GM12891 (cell line): Measurements from ENCODE around the gene BBS10.

Source experiments
- DNase-seq: peaks from one replicate; pipeline ENCODE4 v3.0.0; 2011; ENCODE audit warnings: low spot score; ENCODE audit not compliant: insufficient read length
- FAIRE-seq: peaks from 2 replicates; lab custom pipeline; 2011; peaks lifted over from hg19 to GRCh38; lab: Jason Lieb, UNC
- PAX5 ChIP-seq: IDR thresholded peaks from 2 replicates; pipeline ENCODE4 v1.6.1; 2011; ENCODE audit warnings: low read length, moderate library complexity, mild to moderate bottlenecking; ENCODE audit not compliant: insufficient read depth, severe bottlenecking
- POLR2A ChIP-seq: IDR thresholded peaks from 2 replicates; pipeline ENCODE4 v1.6.1; 2011; ENCODE audit warnings: low read depth, low read length, control low read depth
- POLR2AphosphoS5 ChIP-seq: IDR thresholded peaks from 2 replicates; pipeline ENCODE4 v1.6.1; 2011; ENCODE audit warnings: low read depth, low read length, control low read depth
- POU2F2 ChIP-seq: IDR thresholded peaks from 2 replicates; pipeline ENCODE4 v1.6.1; 2011; ENCODE audit warnings: low read depth, mild to moderate bottlenecking, control low read depth, low read length, moderate library complexity
- SPI1 ChIP-seq: IDR thresholded peaks from 2 replicates; pipeline ENCODE4 v1.6.1; 2011; ENCODE audit warnings: low read depth, low read length, control low read depth
- TAF1 ChIP-seq: IDR thresholded peaks from 2 replicates; pipeline ENCODE4 v1.6.1; 2011; ENCODE audit warnings: low read depth, low read length, control low read depth

BBS10 gene

GRCh38 chr12:76313299-76313698 is 34.9 kb downstream of the BBS10 start:
- TF ChIP-seq POLR2A = no peak
- TF ChIP-seq SPI1 = no peak
- TF ChIP-seq TAF1 = no peak
- TF ChIP-seq POLR2AphosphoS5 = no peak
- no peak for TF ChIP-seq PAX5
- TF ChIP-seq POU2F2 = no peak
- no peak for DNase-seq
- FAIRE-seq = no peak

GRCh38 chr12:76312315-76312714 is 35.9 kb downstream of the BBS10 start:
- TF ChIP-seq POLR2AphosphoS5 = no peak
- TF ChIP-seq PAX5 = no peak
- no peak for TF ChIP-seq SPI1
- TF ChIP-seq POU2F2 = no peak
- TF ChIP-seq TAF1 = no peak
- TF ChIP-seq POLR2A = no peak
- DNase-seq (no peak), FAIRE-seq (no peak)

- FAIRE-seq (no peak), DNase-seq (no peak)
- TF ChIP-seq SPI1 (no peak), POLR2A (no peak), PAX5 (no peak), TAF1 (no peak), POU2F2 (no peak), POLR2AphosphoS5 (no peak)
These were observed 36.4 kb downstream of the BBS10 start for GRCh38 chr12:76311796-76312195.

GRCh38 chr12:76310110-76310509 is 38.1 kb downstream of the BBS10 start:
- no peak for FAIRE-seq
- no peak for TF ChIP-seq SPI1
- TF ChIP-seq PAX5 = no peak
- no peak for TF ChIP-seq TAF1
- TF ChIP-seq POLR2A = no peak
- no peak for TF ChIP-seq POLR2AphosphoS5
- DNase-seq = no peak

- DNase-seq (no peak), FAIRE-seq (no peak)
- TF ChIP-seq PAX5 (no peak), POLR2AphosphoS5 (no peak), TAF1 (no peak)
These were observed 39.3 kb downstream of the BBS10 start for GRCh38 chr12:76308866-76309265.

GRCh38 chr12:76307083-76307482 is 41.1 kb downstream of the BBS10 start:
- FAIRE-seq = no peak
- DNase-seq = no peak
- no peak for TF ChIP-seq POLR2AphosphoS5
- TF ChIP-seq POU2F2 = no peak
- TF ChIP-seq POLR2A = no peak
- no peak for TF ChIP-seq SPI1
- no peak for TF ChIP-seq PAX5
- no peak for TF ChIP-seq TAF1

GRCh38 chr12:76303989-76304460 is 44.2 kb downstream of the BBS10 start:
- FAIRE-seq = no peak
- TF ChIP-seq POLR2AphosphoS5 = no peak
- TF ChIP-seq SPI1 = no peak
- no peak for TF ChIP-seq POLR2A
- TF ChIP-seq POU2F2 = no peak
- no peak for TF ChIP-seq TAF1
- TF ChIP-seq PAX5 = no peak
- no peak for DNase-seq

GRCh38 chr12:76303365-76303764 is 44.9 kb downstream of the BBS10 start:
- FAIRE-seq = no peak
- no peak for TF ChIP-seq POLR2AphosphoS5
- DNase-seq = no peak

- DNase-seq (no peak), FAIRE-seq (no peak)
- TF ChIP-seq PAX5 (no peak), POLR2A (no peak), TAF1 (no peak), POU2F2 (no peak), SPI1 (no peak), POLR2AphosphoS5 (no peak)
These were observed 47.9 kb downstream of the BBS10 start for GRCh38 chr12:76300297-76300665.

- DNase-seq (no peak), FAIRE-seq (no peak)
- TF ChIP-seq POU2F2 = no peak
- TF ChIP-seq POLR2AphosphoS5 = no peak
- TF ChIP-seq SPI1 = no peak
- no peak for TF ChIP-seq PAX5
- no peak for TF ChIP-seq POLR2A
- TF ChIP-seq TAF1 = no peak
These were observed 48.5 kb downstream of the BBS10 start for GRCh38 chr12:76299536-76300296.
